SU-DHL-6 (cell line): ENCODE data around the gene IGSF8.

Source experiments
- EZH2phosphoT487 ChIP-seq: fragments of 200-600 bp; sonication (generic), shearing (Covaris generic); conservative IDR thresholded peaks from 2 replicates; pipeline ENCODE4 v1.6.1; 2018; ENCODE audit warnings: mild to moderate bottlenecking, antibody characterized with exemption, low read length, moderate library complexity, mixed read lengths
- TF ChIP-seq, protein P1 (sequence below): fragments of 200-600 bp; sonication (generic); IDR thresholded peaks from one replicate; pipeline ENCODE4 v1.5.1; 2017; ENCODE audit warnings: antibody characterized with exemption, mild to moderate bottlenecking, low read length, moderate library complexity; ENCODE audit not compliant: insufficient read depth, poor library complexity, severe bottlenecking

DNA sequence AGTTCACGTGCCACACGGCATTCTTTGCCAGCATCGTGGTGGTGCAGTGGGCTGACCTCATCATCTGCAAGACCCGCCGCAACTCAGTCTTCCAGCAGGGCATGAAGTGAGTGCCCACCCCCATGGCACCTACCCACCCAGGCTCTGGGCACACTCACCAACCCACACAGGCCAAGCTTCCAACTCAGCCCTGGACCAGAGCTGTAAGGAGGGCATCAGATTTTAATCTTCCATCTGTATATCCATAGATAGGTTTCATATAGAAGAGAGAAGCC lies 38.4 kb upstream of the IGSF8 start:
- TF ChIP-seq, protein P1, sequence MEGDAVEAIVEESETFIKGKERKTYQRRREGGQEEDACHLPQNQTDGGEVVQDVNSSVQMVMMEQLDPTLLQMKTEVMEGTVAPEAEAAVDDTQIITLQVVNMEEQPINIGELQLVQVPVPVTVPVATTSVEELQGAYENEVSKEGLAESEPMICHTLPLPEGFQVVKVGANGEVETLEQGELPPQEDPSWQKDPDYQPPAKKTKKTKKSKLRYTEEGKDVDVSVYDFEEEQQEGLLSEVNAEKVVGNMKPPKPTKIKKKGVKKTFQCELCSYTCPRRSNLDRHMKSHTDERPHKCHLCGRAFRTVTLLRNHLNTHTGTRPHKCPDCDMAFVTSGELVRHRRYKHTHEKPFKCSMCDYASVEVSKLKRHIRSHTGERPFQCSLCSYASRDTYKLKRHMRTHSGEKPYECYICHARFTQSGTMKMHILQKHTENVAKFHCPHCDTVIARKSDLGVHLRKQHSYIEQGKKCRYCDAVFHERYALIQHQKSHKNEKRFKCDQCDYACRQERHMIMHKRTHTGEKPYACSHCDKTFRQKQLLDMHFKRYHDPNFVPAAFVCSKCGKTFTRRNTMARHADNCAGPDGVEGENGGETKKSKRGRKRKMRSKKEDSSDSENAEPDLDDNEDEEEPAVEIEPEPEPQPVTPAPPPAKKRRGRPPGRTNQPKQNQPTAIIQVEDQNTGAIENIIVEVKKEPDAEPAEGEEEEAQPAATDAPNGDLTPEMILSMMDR, result no peak
- no peak for TF ChIP-seq EZH2phosphoT487
